Measurements from ENCODE around the gene GGCT.
"Not testable (repeated sequence)": the region's sequence is repeated elsewhere in the genome, so short reads cannot be mapped to it uniquely, and the experiment has no call there.

The GGCT gene, protein sequence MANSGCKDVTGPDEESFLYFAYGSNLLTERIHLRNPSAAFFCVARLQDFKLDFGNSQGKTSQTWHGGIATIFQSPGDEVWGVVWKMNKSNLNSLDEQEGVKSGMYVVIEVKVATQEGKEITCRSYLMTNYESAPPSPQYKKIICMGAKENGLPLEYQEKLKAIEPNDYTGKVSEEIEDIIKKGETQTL

DNA sequence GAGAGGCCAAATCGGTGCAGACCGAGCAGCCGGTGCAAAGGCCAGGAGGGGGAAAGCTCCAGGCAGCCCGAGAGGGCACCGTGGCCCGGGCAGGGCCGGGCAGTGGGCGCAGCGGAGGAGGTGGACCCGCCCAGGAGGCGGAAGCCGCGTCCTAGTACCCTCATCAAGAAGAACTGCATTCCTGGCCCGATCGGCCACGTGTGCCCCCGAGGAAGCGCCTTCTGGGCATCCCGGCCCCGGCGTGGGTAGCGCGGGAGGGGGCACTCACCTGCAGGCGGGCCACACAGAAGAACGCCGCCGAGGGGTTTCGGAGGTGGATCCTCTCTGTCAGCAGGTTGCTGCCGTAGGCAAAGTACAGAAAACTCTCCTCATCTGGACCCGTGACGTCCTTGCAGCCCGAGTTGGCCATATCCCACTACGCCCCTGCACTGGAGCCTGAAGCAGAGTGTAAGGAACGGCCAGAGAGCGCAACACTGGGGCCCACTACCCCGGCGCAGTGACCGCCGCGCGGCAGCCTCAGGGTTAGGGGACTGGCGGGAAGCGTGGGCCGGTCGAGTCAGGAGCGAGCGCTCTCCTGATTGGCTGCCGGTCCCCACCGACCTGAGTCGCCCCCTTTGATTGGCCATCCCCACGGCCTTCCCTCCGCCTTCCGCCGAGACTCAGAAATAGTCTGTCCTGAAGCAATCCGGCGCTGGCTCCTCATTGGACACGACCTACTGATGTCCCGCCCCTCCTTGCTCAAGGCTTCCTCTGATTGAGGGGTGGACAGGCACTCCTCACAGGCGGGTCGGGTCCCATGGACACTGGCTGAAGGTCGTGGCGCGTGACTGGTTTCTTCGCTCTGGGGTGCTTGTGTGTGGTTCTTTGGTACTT lies at the start of gene GGCT:
Gene GGCT (minus strand): TSS at position 529 of the 873 bp plus-strand sequence. CDS start 120 bp downstream, at position 409.
- peak; percentile 98 for DNase-seq (ENCODE audit: low spot score)

- DNase-seq (ENCODE audit: low spot score), result no peak
These were observed 48.9 kb upstream of the GGCT start for GRCh38 chr7:30553546-30553945.

DNA sequence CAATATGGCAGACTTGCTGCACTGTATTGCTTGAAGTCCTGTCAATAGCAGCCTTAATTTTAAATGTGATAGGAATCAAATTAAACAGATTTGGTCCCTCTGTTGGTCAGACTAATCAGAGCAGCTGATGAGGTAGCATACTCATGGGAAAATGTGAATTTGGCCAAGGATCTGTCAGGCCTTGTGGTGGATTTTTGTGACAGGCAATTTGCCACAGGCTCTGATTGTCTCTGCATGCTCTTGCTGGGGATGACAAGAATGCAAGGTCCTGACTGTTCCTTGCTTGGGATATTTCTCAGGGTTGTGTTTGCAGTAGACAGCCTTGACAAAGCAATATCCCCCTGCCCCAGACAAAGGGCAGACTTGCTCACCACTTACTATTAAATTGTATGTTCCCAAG lies 48.5 kb upstream of the GGCT start:
- no peak for DNase-seq (ENCODE audit: low spot score)

GRCh38 chr7:30552330-30552729 lies 47.7 kb upstream of the GGCT start:
- no peak for DNase-seq (ENCODE audit: low spot score)

GRCh38 chr7:30549931-30550493 lies 45.4 kb upstream of the GGCT start:
- no peak for DNase-seq (ENCODE audit: low spot score)

- DNase-seq (ENCODE audit: low spot score), result peak; percentile 63
These were observed 44.2 kb upstream of the GGCT start for GRCh38 chr7:30548845-30549244.

GRCh38 chr7:30546596-30546995 lies 42.0 kb upstream of the GGCT start:
- no peak for DNase-seq (ENCODE audit: low spot score)

GRCh38 chr7:30545791-30546555 lies 41.3 kb upstream of the GGCT start:
- DNase-seq (ENCODE audit: low spot score), result no peak

DNA sequence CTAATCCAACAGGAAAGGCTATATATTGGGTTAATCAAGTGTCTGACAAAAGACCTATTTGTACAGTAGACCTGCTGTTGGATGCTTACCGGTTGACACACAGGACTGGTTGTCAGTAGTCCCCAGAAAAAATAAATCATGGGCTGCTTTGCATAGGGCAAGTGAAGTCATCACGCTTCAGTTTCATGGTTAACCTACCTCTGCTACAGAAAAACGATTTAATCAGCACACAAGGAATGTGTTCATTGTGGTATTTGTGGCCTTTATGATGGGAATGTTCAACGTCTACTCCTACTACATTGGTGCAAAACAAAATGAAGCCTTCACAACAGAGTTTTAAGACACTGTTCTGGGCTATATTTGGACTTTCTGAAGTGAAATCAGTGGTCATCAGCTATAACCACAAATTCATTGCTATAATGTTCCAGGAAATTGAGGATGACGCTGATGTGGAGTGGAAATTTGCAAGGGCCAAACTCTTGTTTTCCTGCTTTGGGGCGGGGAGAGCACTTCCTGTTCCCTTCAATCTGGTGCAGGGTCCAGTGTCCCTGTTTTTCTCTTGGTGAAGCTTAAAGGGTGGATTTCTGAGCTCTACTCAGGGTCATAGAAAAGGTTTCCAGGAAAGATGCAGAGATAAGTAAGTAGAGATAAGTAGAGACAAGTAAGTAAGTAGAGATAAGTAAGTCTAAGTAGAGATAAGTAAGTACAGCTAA lies 39.3 kb upstream of the GGCT start:
- DNase-seq (ENCODE audit: low spot score), result no peak

DNA sequence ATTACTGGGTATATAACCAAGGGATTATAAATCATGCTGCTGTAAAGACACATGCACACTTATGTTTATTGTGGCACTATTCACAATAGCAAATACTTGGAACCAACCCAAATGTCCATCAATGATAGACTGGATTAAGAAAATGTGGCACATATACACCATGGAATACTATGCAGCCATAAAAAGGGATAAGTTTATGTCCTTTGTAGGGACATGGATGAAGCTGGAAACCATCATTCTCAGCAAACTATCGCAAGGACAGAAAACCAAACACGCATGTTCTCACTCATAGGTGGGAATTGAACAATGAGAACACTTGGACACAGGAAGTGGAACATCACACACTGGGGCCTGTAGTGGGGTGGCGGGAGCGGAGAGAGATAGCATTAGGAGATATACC lies 38.5 kb upstream of the GGCT start:
- not testable (repeated sequence) for DNase-seq (ENCODE audit: low spot score)

- no peak for DNase-seq (ENCODE audit: low spot score)
These were observed 29.3 kb upstream of the GGCT start for GRCh38 chr7:30533886-30534285.

DNA sequence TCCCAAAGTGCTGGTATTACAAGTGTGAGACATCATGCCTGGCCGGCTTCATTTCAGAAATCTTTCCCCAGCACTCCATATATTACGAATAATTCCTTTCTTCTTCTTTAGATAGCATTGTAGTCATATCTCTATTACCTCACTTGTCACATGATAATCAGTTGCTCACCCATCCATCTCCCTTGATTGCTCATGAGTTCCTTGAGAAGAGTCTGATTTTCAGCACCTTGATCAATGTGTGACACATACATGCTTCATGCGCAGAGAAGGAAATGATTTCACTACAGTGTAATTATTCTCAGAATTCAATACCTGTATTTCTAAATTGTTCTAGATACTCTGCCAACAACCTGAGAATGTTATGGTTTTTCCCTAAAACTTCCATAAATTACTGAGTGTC lies 26.7 kb upstream of the GGCT start:
- no peak for DNase-seq (ENCODE audit: low spot score)

- DNase-seq (ENCODE audit: low spot score), result no peak
These were observed 25.7 kb upstream of the GGCT start for GRCh38 chr7:30530373-30530772.

GRCh38 chr7:30528779-30529178 lies 24.1 kb upstream of the GGCT start:
- DNase-seq (ENCODE audit: low spot score), result no peak

DNA sequence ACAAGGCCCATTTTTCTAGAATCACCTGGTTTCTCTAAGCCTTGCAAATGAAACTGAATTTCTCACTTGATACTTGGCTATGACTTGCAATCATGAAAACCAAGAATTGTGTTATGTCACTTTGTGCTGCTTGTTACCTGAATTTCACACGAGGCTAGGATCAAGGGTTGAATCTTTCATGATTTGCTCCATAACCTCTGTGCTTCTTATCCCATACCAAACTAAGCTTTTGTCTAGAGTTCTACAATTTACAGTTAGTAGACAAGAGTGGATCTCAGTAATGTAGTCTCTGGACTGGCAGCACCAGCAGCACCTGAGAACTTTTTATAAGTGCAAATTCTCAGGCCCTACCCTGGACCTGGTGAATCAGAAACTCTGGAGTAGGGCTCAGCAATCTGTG lies 22.7 kb upstream of the GGCT start:
- not testable (repeated sequence) for DNase-seq (ENCODE audit: low spot score)

DNA sequence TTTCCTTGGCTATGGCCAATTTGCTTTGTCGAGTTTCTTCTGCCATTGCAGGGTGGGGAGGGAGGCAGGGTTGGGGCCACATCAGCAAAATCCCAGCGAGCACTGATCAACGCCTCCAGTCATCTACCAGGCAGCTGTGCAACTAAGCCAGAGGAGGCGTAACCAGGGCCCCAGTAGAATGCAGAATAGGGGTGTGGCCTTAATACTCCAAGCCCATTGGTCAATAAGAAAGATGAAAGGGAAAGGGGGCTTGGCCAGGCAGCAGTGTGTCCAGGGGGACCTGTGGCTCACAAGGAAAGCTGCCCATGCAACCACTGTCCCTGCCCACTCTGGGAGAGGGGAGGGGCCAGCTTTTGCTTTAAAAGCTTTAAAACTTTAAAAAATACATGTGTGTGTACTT lies 21.5 kb upstream of the GGCT start:
- no peak for DNase-seq (ENCODE audit: low spot score)

GRCh38 chr7:30525429-30525828 lies 20.8 kb upstream of the GGCT start:
- no peak for DNase-seq (ENCODE audit: low spot score)

- DNase-seq (ENCODE audit: low spot score), result no peak
These were observed 19.9 kb upstream of the GGCT start for GRCh38 chr7:30524545-30524944.

GRCh38 chr7:30523466-30523865 lies 18.8 kb upstream of the GGCT start:
- no peak for DNase-seq (ENCODE audit: low spot score)

- DNase-seq (ENCODE audit: low spot score), result no peak
These were observed 17.5 kb upstream of the GGCT start for GRCh38 chr7:30522159-30522558.

GRCh38 chr7:30521532-30521931 lies 16.9 kb upstream of the GGCT start:
- DNase-seq (ENCODE audit: low spot score), result no peak

DNA sequence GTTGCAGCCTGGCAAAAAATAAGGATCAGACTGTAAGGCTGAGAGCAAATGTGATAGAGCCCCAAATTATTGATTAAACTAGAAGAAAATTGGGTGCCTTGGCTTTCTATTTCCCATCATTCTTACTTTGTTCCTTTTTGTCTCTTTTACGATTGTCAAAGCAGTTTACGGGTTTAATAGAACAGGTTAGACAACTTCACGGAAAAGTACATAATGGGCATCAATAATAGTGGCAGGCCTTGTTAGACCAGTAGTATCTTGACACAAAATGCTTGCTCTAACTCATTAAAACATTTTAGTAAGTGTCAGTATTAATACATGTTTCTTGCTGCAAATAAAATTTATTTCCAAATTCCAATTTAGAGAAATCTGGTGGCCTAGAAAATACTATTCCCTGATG lies 14.5 kb upstream of the GGCT start:
- DNase-seq (ENCODE audit: low spot score), result no peak

Measured in hepatic stellate cell (primary cell).